Measurements from ENCODE around the gene TMEM129.

The TMEM129 gene

GRCh38 chr4:1741208-1741607, 20.1 kb upstream of the TMEM129 start:
- DNase-seq = no peak

GRCh38 chr4:1740021-1740545, 19.0 kb upstream of the TMEM129 start:
- DNase-seq = no peak

GRCh38 chr4:1739358-1739757, 18.2 kb upstream of the TMEM129 start:
- DNase-seq = no peak

GRCh38 chr4:1738410-1738809, 17.3 kb upstream of the TMEM129 start:
- no peak for DNase-seq

GRCh38 chr4:1737666-1738065, 16.5 kb upstream of the TMEM129 start:
- no peak for DNase-seq

- DNase-seq = no peak
These were observed 15.7 kb upstream of the TMEM129 start for GRCh38 chr4:1736812-1737211.

GRCh38 chr4:1735215-1735614, 14.1 kb upstream of the TMEM129 start:
- DNase-seq = no peak

- DNase-seq = no peak
These were observed 11.8 kb upstream of the TMEM129 start for GRCh38 chr4:1732911-1733310.

- DNase-seq = no peak
These were observed 10.1 kb upstream of the TMEM129 start for GRCh38 chr4:1731180-1731579.

- DNase-seq = no peak
These were observed 9.5 kb upstream of the TMEM129 start for GRCh38 chr4:1730532-1731135.

- no peak for DNase-seq
These were observed 7.2 kb upstream of the TMEM129 start for GRCh38 chr4:1728061-1728980.

- DNase-seq = no peak
These were observed 6.3 kb upstream of the TMEM129 start for GRCh38 chr4:1727117-1728031.

- no peak for DNase-seq
These were observed 5.2 kb upstream of the TMEM129 start for GRCh38 chr4:1726146-1726934.

- no peak for DNase-seq
These were observed 4.4 kb upstream of the TMEM129 start for GRCh38 chr4:1725521-1725920.

- DNase-seq = no peak
These were observed 2.1 kb upstream of the TMEM129 start for GRCh38 chr4:1723131-1723801.

- no peak for DNase-seq
These were observed 1.5 kb upstream of the TMEM129 start for GRCh38 chr4:1722551-1723118.

GRCh38 chr4:1721666-1722550, 785 bp upstream of the TMEM129 start:
- no peak for DNase-seq

GRCh38 chr4:1720163-1720983, 750 bp downstream of the TMEM129 start:
- no peak for DNase-seq
